Activated CD8-positive, alpha-beta T cell treated with anti-CD3 and anti-CD28 coated beads for 36 hours (primary cell): ENCODE results near the gene COPS2. TPM values are rescaled to one million over a fixed set of nuclear protein-coding genes. Genes with fewer than 3 reads are reported as not detected.
"Not testable (repeated sequence)": the region's sequence is repeated elsewhere in the genome, so short reads cannot be mapped to it uniquely, and the experiment has no call there.

Source experiments
- ATAC-seq: fragments of 200-7000 bp; cut with Tn5 transposase; one replicate; pipeline ENCODE4 v1.10.0; 2021; ENCODE audit warnings: mild to moderate bottlenecking, moderate library complexity
- CTCF ChIA-PET: fragments of 350-600 bp; sonication (Branson Sonifier 250); formaldehyde crosslinking; loops from one replicate; lab custom pipeline; 2021; ENCODE audit warnings: antibody characterized with exemption; lab: Charles Lee
- POLR2A ChIA-PET: fragments of 350-600 bp; sonication (Branson Sonifier 250); formaldehyde crosslinking; loops from one replicate; lab custom pipeline; 2021; ENCODE audit warnings: antibody characterized with exemption; lab: Charles Lee
- DNase-seq: peaks from one replicate; pipeline ENCODE4 v3.0.0-alpha.2; 2020
- H3K27ac Mint-ChIP-seq: one replicate; pipeline ENCODE4 v1.8.0; 2021; ENCODE audit warnings: mild to moderate bottlenecking, mixed read lengths
- H3K27me3 Mint-ChIP-seq: one replicate; pipeline ENCODE4 v1.8.0; 2021; ENCODE audit warnings: mixed read lengths
- H3K36me3 Mint-ChIP-seq: one replicate; pipeline ENCODE4 v1.8.0; 2021; ENCODE audit warnings: low read depth, mixed read lengths
- H3K4me1 Mint-ChIP-seq: one replicate; pipeline ENCODE4 v1.8.0; 2021; ENCODE audit warnings: low read depth, mixed read lengths
- H3K4me3 Mint-ChIP-seq: one replicate; pipeline ENCODE4 v1.8.0; 2021; ENCODE audit warnings: mild to moderate bottlenecking, moderate library complexity, mixed read lengths
- H3K9me3 Mint-ChIP-seq: one replicate; pipeline ENCODE4 v1.8.0; 2021; ENCODE audit warnings: mixed read lengths
- intact Hi-C: fragments of 100-400 bp; cut with micrococcal nuclease; formaldehyde crosslinking; loops from one replicate; pipeline ENCODE4 v1.10.0; 2022
- total RNA-seq, 2 experiments: library from RNA; stranded (reverse); gene quantifications; one replicate each; pipeline ENCODE4 v1.2.3, GENCODE V29; 2021
- TF ChIP-seq, protein P1 (sequence below): fragments of 200-600 bp; IDR thresholded peaks from one replicate; pipeline ENCODE4 v1.8.0; 2022; ENCODE audit warnings: antibody characterized with exemption, mild to moderate bottlenecking

COPS2 gene
- total RNA-seq, 2 experiments from 2014 or later, result 85.0 to 85.8 TPM

DNA sequence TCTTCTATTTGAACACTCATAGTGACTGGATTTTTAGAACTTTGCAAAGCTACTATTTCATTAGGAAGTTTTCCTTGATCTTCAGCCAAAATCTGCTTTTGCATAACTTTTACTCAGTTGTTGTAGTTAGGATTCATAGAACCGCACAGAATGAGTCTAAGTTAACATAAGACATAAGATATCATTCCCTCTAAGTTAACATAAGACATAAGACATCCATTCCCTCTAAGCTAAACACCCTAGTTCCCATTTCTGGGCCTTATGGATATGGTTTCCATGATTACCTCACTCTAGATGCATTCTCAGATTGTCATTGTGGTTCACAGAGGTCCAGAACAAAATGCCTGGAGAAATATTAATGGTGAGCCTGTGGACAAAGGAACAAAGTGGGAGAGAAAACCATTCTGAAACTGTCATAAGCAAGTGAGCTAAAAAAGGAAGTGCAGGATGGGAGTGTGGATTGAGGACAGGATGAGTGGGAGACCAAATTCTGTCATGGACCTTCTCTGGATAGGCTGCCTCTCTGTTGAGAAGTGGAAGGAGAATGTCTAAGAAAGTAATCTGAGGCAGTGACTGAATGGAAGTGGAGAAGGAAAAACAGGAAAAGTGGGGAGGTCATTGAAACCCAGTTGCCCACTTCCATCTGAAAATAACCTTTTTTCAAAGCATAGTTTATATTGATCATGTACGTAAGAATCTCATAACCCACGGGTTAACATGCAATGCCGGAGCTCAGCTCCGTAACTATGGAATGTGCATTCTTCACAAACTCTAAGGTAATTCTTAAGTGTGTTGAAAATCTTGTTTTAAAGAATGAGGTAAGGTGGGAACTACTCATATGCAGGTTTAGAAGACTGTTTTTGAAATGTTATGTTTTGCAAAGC, 71.8 kb downstream of the COPS2 start:
- TF ChIP-seq, protein P1, sequence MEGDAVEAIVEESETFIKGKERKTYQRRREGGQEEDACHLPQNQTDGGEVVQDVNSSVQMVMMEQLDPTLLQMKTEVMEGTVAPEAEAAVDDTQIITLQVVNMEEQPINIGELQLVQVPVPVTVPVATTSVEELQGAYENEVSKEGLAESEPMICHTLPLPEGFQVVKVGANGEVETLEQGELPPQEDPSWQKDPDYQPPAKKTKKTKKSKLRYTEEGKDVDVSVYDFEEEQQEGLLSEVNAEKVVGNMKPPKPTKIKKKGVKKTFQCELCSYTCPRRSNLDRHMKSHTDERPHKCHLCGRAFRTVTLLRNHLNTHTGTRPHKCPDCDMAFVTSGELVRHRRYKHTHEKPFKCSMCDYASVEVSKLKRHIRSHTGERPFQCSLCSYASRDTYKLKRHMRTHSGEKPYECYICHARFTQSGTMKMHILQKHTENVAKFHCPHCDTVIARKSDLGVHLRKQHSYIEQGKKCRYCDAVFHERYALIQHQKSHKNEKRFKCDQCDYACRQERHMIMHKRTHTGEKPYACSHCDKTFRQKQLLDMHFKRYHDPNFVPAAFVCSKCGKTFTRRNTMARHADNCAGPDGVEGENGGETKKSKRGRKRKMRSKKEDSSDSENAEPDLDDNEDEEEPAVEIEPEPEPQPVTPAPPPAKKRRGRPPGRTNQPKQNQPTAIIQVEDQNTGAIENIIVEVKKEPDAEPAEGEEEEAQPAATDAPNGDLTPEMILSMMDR, result no peak
- Mint-ChIP-seq H3K9me3 (no peaks in the 10 kb centered on the region), H3K4me3 (no peak overlapping the region), H3K27me3 (peaks cover 1% of the 10 kb centered on the region), H3K27ac (no peak overlapping the region), H3K4me1 (no peaks in the 10 kb centered on the region), H3K36me3 (no peaks in the 10 kb centered on the region)
- DNase-seq (no peak), ATAC-seq (no peak)
- ChIA-PET CTCF (interaction anchor here (1.4 to 1.8 kb wide), 3 partner anchors 10 to 108 kb away, joined by 3 to 4 read pairs (median 3); no protein-coding TSS in a partner anchor), POLR2A (interaction anchor here (0.7 kb wide), 1 partner anchor 13 kb away, joined by 3 read pairs; no protein-coding TSS in a partner anchor)
- intact Hi-C loops, result no loop called here

DNA sequence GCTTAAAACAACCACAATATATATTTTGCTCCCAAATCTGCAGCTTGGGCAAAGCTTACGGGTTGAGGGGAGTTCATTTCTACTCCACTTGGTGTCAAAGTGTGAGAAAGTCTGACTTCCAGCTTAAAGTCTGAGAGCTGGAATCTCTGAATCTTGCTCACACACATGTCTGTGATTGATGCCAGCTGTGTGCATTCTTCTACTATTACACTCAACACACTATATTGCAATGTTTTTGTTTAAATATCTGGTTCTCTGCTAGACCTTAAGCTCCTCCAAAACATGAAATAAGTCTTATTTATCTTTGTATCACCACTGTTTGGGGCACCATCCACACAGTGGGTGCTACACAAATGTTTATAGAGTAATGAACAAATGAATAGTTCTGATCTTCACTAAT, 72.4 kb downstream of the COPS2 start:
- Mint-ChIP-seq H3K4me3 (no peak overlapping the region), H3K27me3 (peaks cover 1% of the 10 kb centered on the region), H3K9me3 (no peaks in the 10 kb centered on the region), H3K4me1 (no peaks in the 10 kb centered on the region), H3K36me3 (no peaks in the 10 kb centered on the region), H3K27ac (no peak overlapping the region)
- no peak for DNase-seq
- intact Hi-C loops, result no loop called here
- TF ChIP-seq, protein P1, result no peak
- ChIA-PET POLR2A (interaction anchor here (0.7 to 1.1 kb wide), 3 partner anchors 14 to 36 kb away, joined by 3 read pairs; no protein-coding TSS in a partner anchor), CTCF (interaction anchor here (1.4 to 1.8 kb wide), 2 partner anchors 10 to 107 kb away, joined by 3 to 4 read pairs; no protein-coding TSS in a partner anchor)
- ATAC-seq, result no peak

DNA sequence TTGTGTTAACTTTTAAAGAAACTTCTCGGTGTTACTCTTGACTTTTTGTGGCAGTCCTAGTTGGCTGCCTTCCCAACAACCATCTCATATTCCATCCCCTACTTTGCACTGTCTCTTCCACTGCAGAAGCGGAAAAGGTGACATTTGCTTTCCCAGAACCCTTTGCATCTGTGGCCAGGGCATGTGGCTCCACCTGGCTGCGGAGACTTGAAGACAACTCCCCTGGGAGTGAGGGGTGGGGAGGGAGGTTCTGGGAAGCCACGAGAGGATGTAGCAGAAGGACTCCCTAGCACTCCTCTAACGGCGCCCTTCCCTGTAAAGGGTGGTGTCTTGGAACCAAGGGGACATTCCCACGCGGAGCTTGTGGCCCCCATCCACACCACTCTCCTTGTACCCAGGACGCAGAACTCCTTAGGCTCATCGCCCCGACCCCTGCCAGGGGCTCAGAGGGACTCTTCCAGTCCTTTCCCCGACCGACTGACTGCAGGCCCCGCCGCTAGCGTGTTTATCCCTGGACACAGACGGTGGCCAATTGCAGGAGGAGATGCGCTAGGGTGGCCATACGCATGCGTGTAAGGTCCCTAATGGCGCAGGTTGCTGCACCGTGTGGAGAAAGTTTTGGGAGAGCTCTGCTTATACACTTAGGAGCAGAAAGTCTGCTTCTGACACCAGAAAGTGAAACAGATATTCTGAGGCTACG, 75.9 kb downstream of the COPS2 start:
- TF ChIP-seq, protein P1, result no peak
- Mint-ChIP-seq H3K4me1 (no peaks in the 10 kb centered on the region), H3K27ac (no peak overlapping the region), H3K9me3 (no peaks in the 10 kb centered on the region), H3K4me3 (no peak overlapping the region), H3K36me3 (no peaks in the 10 kb centered on the region), H3K27me3 (peaks cover 1% of the 10 kb centered on the region)
- intact Hi-C loops, result no loop called here
- ChIA-PET POLR2A (no interaction called here), CTCF (no interaction called here)
- no peak for ATAC-seq
- no peak for DNase-seq

DNA sequence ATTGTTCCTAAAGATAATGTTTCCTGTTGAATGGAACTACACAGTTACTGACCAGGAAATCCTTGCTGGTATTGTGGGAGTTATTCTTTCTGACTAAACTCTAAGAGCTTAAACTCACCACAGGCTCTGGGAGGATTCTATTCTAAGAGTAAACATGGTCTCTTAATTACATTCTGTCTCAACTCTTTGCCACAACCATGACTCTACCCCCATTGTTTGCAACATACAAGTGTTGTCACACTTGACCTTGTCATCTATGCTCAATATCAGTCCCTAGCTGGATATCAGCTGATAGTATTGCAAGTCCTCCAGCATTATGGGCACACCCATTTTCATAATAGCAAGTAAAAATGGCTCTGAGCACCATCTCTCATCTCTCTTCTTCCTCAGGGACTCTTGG, 79.5 kb downstream of the COPS2 start:
- CTCF ChIA-PET, result no interaction called here
- Mint-ChIP-seq H3K9me3 (peaks cover 1% of the 10 kb centered on the region), H3K27me3 (peaks cover 10% of the 10 kb centered on the region), H3K4me3 (no peak overlapping the region), H3K36me3 (no peaks in the 10 kb centered on the region), H3K4me1 (no peaks in the 10 kb centered on the region), H3K27ac (no peak overlapping the region)
- ATAC-seq (no peak), DNase-seq (no peak)
- POLR2A ChIA-PET, result no interaction called here
- TF ChIP-seq, protein P1, result no peak
- intact Hi-C loops, result no loop called here

DNA sequence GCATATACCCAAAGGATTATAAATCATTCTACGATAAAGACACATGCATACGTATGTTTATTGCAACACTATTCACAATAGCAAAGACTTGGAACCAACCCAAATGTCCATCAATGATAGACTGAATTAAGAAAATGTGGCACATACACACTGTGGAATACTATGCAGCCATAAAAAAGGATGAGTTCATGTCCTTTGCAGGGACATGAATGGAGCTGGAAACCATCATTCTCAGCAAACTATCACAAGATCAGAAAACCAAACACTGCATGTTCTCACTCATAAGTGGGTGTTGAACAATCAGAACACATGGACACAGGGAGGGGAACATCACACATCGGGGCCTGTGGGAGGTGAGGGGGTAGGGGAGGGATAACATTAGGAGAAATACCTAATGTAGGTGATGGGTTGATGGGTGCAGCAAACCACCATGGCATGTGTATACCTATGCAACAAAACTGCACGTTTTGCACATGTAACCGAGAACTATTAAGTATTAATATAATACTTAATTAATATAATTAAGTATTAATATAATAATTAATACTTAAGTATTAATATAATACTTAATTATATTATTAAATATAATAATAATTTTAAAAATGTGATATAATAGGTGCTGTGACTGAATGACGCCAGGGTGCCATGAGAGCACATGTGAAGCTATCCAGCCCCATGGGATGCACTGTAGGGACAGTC, 80.7 kb downstream of the COPS2 start:
- POLR2A ChIA-PET, intact Hi-C loops, H3K27ac Mint-ChIP-seq, H3K9me3 Mint-ChIP-seq, DNase-seq, ATAC-seq, H3K36me3 Mint-ChIP-seq, H3K4me3 Mint-ChIP-seq, H3K4me1 Mint-ChIP-seq, CTCF ChIA-PET: not testable (repeated sequence)
- H3K27me3 Mint-ChIP-seq, result peaks cover 19% of the 10 kb centered on the region
